Measurements from ENCODE around the gene ZBTB44. TPM values are rescaled to one million over a fixed set of nuclear protein-coding genes. Genes with fewer than 3 reads are reported as not detected.

ZBTB44 gene
- total RNA-seq, 1 donor from 2014 or later = 43.6 TPM

DNA sequence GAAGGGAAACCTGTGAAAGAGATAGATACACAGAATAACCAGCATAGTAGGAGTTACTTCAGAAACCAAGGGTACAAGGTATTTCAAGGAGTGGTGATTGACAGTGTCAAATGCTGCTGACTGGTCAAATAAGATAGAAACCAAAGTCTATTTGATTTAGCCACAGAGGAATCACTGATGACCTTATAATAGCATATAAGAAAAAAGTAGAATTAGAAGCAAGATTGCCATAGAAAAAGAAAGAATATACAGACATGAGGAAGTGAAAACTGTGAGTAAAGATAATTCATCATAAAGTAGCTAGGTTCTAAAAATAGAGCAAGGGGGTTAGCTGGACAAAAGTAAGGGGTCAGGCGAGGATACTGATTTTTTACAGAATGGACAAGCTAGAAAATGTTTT lies 14.2 kb downstream of the ZBTB44 start:
- peaks cover 14% of the 10 kb centered on the region for H3K4me1 ChIP-seq
- H3K36me3 ChIP-seq = peaks cover 9% of the 10 kb centered on the region
- no peak overlapping the region for H3K4me2 ChIP-seq
- H4K20me1 ChIP-seq (ENCODE audit: low read depth) = peaks cover 19% of the 10 kb centered on the region
- Mint-ChIP-seq H3K27ac (no peak overlapping the region), H3K36me3 (peaks cover 35% of the 10 kb centered on the region), H3K4me1 (peaks cover 4% of the 10 kb centered on the region), H3K4me3 (no peak overlapping the region), H3K27me3 (ENCODE audit: insufficient read depth, low read depth) (peaks cover 4% of the 10 kb centered on the region), H3K9me3 (peaks cover 15% of the 10 kb centered on the region)
- H2AFZ ChIP-seq (replicated peaks) = no peak overlapping the region
- no peaks in the 10 kb centered on the region for H3K27me3 ChIP-seq
- H3K4me3 ChIP-seq = no peak overlapping the region
- no peak for DNase-seq (ENCODE audit: low spot score)
- H3K79me2 ChIP-seq (ENCODE audit: low read depth) = peaks cover 94% of the 10 kb centered on the region
- H3K27ac ChIP-seq = no peak overlapping the region
- H3K9ac ChIP-seq = no peak overlapping the region
- H3K9me3 ChIP-seq (ENCODE audit: low read depth) = no peaks in the 10 kb centered on the region
- no peaks in the 10 kb centered on the region for H3F3A ChIP-seq (ENCODE audit: low read depth)
- TF ChIP-seq EZH2 (IDR thresholded peaks at IDR 0.05) (no peak), CTCF (IDR thresholded peaks at IDR 0.05) (no peak), EZH2phosphoT487 (IDR thresholded peaks at IDR 0.05) (no peak)

DNA sequence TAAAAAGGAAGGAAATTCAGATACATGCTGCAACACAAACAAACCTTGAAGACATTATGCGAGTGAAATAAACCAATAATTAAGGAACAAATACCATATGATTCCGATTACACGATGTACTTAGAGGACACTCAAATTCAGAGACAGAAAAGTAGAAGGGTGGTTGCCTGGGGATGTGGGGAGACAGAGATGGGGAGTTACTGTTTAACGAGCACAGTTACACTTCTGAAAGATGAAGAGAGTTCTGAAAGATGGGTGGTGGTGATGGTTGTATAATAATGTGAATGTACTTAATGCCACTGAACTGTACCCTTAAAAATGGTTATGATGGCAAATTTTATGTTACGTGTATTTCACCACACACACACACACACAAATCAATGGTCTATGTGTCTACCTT lies 14.7 kb downstream of the ZBTB44 start:
- H3K27ac Mint-ChIP-seq = no peak overlapping the region
- H3K27ac ChIP-seq = no peak overlapping the region
- H3K36me3 Mint-ChIP-seq = peaks cover 32% of the 10 kb centered on the region
- H4K20me1 ChIP-seq (ENCODE audit: low read depth) = peaks cover 19% of the 10 kb centered on the region
- no peak for DNase-seq (ENCODE audit: low spot score)
- no peak overlapping the region for H3K4me3 ChIP-seq
- no peak overlapping the region for H2AFZ ChIP-seq (replicated peaks)
- no peaks in the 10 kb centered on the region for H3K27me3 ChIP-seq
- H3K9ac ChIP-seq = no peak overlapping the region
- H3F3A ChIP-seq (ENCODE audit: low read depth) = no peaks in the 10 kb centered on the region
- no peak overlapping the region for H3K4me3 Mint-ChIP-seq
- peaks cover 10% of the 10 kb centered on the region for H3K9me3 Mint-ChIP-seq
- peaks cover 5% of the 10 kb centered on the region for H3K36me3 ChIP-seq
- peaks cover 14% of the 10 kb centered on the region for H3K4me1 ChIP-seq
- H3K27me3 Mint-ChIP-seq (ENCODE audit: insufficient read depth, low read depth) = peaks cover 2% of the 10 kb centered on the region
- H3K4me2 ChIP-seq = no peak overlapping the region
- peaks cover 4% of the 10 kb centered on the region for H3K4me1 Mint-ChIP-seq
- H3K79me2 ChIP-seq (ENCODE audit: low read depth) = peaks cover 94% of the 10 kb centered on the region
- no peaks in the 10 kb centered on the region for H3K9me3 ChIP-seq (ENCODE audit: low read depth)
- TF ChIP-seq EZH2 (IDR thresholded peaks at IDR 0.05) (no peak), EZH2phosphoT487 (IDR thresholded peaks at IDR 0.05) (no peak), CTCF (IDR thresholded peaks at IDR 0.05) (no peak)

DNA sequence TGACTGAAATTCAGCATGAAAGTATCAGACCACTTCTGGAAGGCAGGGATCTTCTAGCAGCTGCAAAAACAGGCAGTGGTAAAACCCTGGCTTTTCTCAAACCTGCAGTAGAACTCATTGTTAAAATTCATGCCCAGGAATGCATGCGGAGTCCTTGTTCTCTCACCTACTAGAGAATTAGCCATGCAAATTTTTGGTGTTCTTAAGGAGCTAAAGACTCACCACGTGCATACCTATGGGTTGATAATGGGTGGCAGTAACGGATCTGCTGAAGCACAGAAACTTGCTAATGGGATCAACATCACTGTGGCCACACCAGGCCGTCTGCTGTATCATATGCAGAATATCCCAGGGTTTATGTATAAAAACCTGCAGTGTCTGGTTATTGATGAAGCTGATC lies 19.1 kb downstream of the ZBTB44 start:
- no peaks in the 10 kb centered on the region for H3K4me1 Mint-ChIP-seq
- Histone ChIP-seq H3K36me3 (peaks cover 5% of the 10 kb centered on the region), H3K4me1 (peaks cover 7% of the 10 kb centered on the region), H3K27ac (no peak overlapping the region), H3K27me3 (no peaks in the 10 kb centered on the region), H3K4me3 (no peak overlapping the region), H3K9ac (no peak overlapping the region), H4K20me1 (ENCODE audit: low read depth) (peaks cover 10% of the 10 kb centered on the region), H2AFZ (replicated peaks) (no peak overlapping the region), H3K79me2 (ENCODE audit: low read depth) (peaks cover 89% of the 10 kb centered on the region), H3K4me2 (no peak overlapping the region), H3K9me3 (ENCODE audit: low read depth) (no peaks in the 10 kb centered on the region), H3F3A (ENCODE audit: low read depth) (no peaks in the 10 kb centered on the region)
- no peaks in the 10 kb centered on the region for H3K27me3 Mint-ChIP-seq (ENCODE audit: insufficient read depth, low read depth)
- no peak overlapping the region for H3K27ac Mint-ChIP-seq
- H3K4me3 Mint-ChIP-seq = no peak overlapping the region
- TF ChIP-seq EZH2phosphoT487 (IDR thresholded peaks at IDR 0.05) (no peak), CTCF (IDR thresholded peaks at IDR 0.05) (no peak)
- H3K9me3 Mint-ChIP-seq = peaks cover 3% of the 10 kb centered on the region
- DNase-seq (ENCODE audit: low spot score) = peak; percentile 6
- peaks cover 28% of the 10 kb centered on the region for H3K36me3 Mint-ChIP-seq

Measured in neural progenitor cell (in vitro differentiated cells).